HL-60 (cell line): Measurements from ENCODE around the gene MYCBPAP.

Source experiments
- CTCF ChIP-seq: IDR thresholded peaks from one replicate; pipeline ENCODE4 v1.5.1; 2011; ENCODE audit warnings: low read length, control low read depth, inconsistent platforms; ENCODE audit not compliant: insufficient read depth
- SPI1 ChIP-seq: IDR thresholded peaks from 2 replicates; pipeline ENCODE4 v1.6.1; 2012; ENCODE audit warnings: low read depth, mild to moderate bottlenecking, borderline replicate concordance

GRCh38 chr17:50573866-50574611 is 65.8 kb downstream of the MYCBPAP start:
- TF ChIP-seq SPI1 (no peak), CTCF (no peak)
